K562 (cell line): ENCODE measurements around the gene TSC22D2. TPM values are rescaled to one million over a fixed set of nuclear protein-coding genes. Genes with fewer than 3 reads are reported as not detected.

Experiments used
- BRD9 ChIP-seq: fragments of 450-650 bp; IDR thresholded peaks from 2 replicates; pipeline ENCODE4 v1.6.1; 2018; ENCODE audit warnings: low read depth; ENCODE audit not compliant: partially characterized antibody
- GTF2E2 ChIP-seq: fragments of 200-800 bp; sonication (Bioruptor generic); IDR thresholded peaks from 2 replicates; pipeline ENCODE4 v1.6.1; 2016; ENCODE audit warnings: missing genetic modification characterization, missing compliant biosample characterization
- HMBOX1 ChIP-seq: sonication (generic); IDR thresholded peaks from 2 replicates; pipeline ENCODE4 v1.6.1; 2016
- ID3 ChIP-seq, 2 experiments: fragments of 250-450 bp in 1 of 2; fragments of 450-650 bp in 1 of 2; sonication (Bioruptor Pico) in 1 of 2; IDR thresholded peaks; 2 replicates each; pipeline versions ENCODE4 v1.6.1 to v1.8.0; 2016 to 2021; ENCODE audit warnings: mild to moderate bottlenecking in 2 of 2, moderate library complexity in 2 of 2, missing compliant biosample characterization in 1 of 2, missing genetic modification characterization in 1 of 2
- KHSRP ChIP-seq: fragments of 450-650 bp; IDR thresholded peaks from 2 replicates; pipeline ENCODE4 v1.6.1; 2017
- L3MBTL2 ChIP-seq: fragments of 450-650 bp; IDR thresholded peaks from 2 replicates; pipeline ENCODE4 v1.6.1; 2016; ENCODE audit warnings: mild to moderate bottlenecking, moderate library complexity
- LARP7 ChIP-seq: fragments of 450-650 bp; IDR thresholded peaks from 2 replicates; pipeline ENCODE4 v1.6.1; 2016
- MTA2 ChIP-seq: fragments of 450-650 bp; IDR thresholded peaks from 2 replicates; pipeline ENCODE4 v1.6.1; 2016; ENCODE audit warnings: low read depth
- NCOA4 ChIP-seq: fragments of 450-650 bp; IDR thresholded peaks from 2 replicates; pipeline ENCODE4 v1.6.1; 2018; ENCODE audit warnings: mild to moderate bottlenecking; ENCODE audit not compliant: partially characterized antibody
- POLR2AphosphoS5 ChIP-seq: IDR thresholded peaks from 2 replicates; pipeline ENCODE4 v1.6.1; 2011; ENCODE audit warnings: mild to moderate bottlenecking, low read depth, low read length, moderate library complexity; ENCODE audit not compliant: control insufficient read depth, insufficient read depth
- PURB ChIP-seq: sonication (generic); formaldehyde crosslinking; IDR thresholded peaks from 2 replicates; pipeline ENCODE4 v1.9.0; 2021; ENCODE audit warnings: low read depth, mild to moderate bottlenecking, missing genetic modification reagents
- SMARCA4 ChIP-seq: fragments of 450-650 bp; IDR thresholded peaks from 2 replicates; pipeline ENCODE4 v1.6.1; 2016
- TFAP4 ChIP-seq: sonication (generic); formaldehyde crosslinking; IDR thresholded peaks from 2 replicates; pipeline ENCODE4 v1.8.0; 2022; ENCODE audit warnings: missing genetic modification reagents, mild to moderate bottlenecking, moderate library complexity, borderline replicate concordance
- ZC3H11A ChIP-seq: IDR thresholded peaks from 2 replicates; pipeline ENCODE4 v1.6.1; 2012; ENCODE audit warnings: low read depth, low read length, improper control_type of control experiment
- ZNF175 ChIP-seq: fragments of 200-800 bp; sonication (Bioruptor generic); IDR thresholded peaks from 2 replicates; pipeline ENCODE4 v1.6.1; 2016; ENCODE audit warnings: low read depth, mild to moderate bottlenecking, missing genetic modification characterization, missing compliant biosample characterization
- ZNF24 ChIP-seq: fragments of 450-650 bp; IDR thresholded peaks from 2 replicates; pipeline ENCODE4 v1.6.1; 2016
- ZNF280B ChIP-seq: fragments of 250-450 bp; sonication (Bioruptor Pico); IDR thresholded peaks from 2 replicates; pipeline ENCODE4 v1.5.1; 2021; ENCODE audit warnings: mild to moderate bottlenecking
- ZNF830 ChIP-seq: fragments of 250-450 bp; sonication (Bioruptor Pico); IDR thresholded peaks from 2 replicates; pipeline ENCODE4 v1.5.0; 2021; ENCODE audit warnings: mild to moderate bottlenecking
- polyA plus RNA-seq, 8 experiments: library from polyadenylated mRNA; depleted of rRNA in 4 of 8; stranded (reverse) in 5 of 8; unstranded in 3 of 8; fragments of >200 nt; fragmentation: Nextera tagmentation in 2 of 8; fragmentation: Illumina TruSeq in 1 of 8; extraction: Ambion mirVana in 2 of 8; extraction: Trizol in 1 of 8; gene quantifications; 2 replicates each; pipeline versions ENCODE4 v1.2.1 to v1.2.3, GENCODE V29; 2011 to 2014; ENCODE audit warnings: inconsistent platforms in 1 of 8, missing spikeins in 1 of 8
- total RNA-seq, 7 experiments: library from RNA; depleted of rRNA in 6 of 7; stranded (reverse); fragments of >200 nt in 6 of 7; fragmentation: Illumina TruSeq in 2 of 7; extraction: Trizol in 2 of 7; gene quantifications; 2 replicates each; pipeline versions ENCODE4 v1.2.1 to v1.2.3, GENCODE V29; 2011 to 2021; ENCODE audit warnings: low replicate concordance in 1 of 7

The TSC22D2 gene
- total and polyA plus RNA-seq, 9 of the 15 experiments (the other 6 are each of a cell fraction or from before 2014, with no cell fraction given): 5.5 to 44.0 (median 19.3) TPM

- TF ChIP-seq ID3 (CRISPR knock-in tag; IDR thresholded peaks at IDR 0.05) (no peak), ID3 (tag; IDR thresholded peaks at IDR 0.05) (no peak), ZNF24 (no peak), ZNF175 (CRISPR knock-in tag) (no peak), GTF2E2 (tag) (no peak), ZC3H11A (no peak), LARP7 (no peak), NCOA4 (no peak), SMARCA4 (0 out of 2 replicates have a peak, but pooled peaks have one; percentile 35), ZNF280B (CRISPR knock-in tag) (no peak), HMBOX1 (no peak), ZNF830 (no peak), MTA2 (no peak), PURB (CRISPR knock-in tag) (no peak), KHSRP (no peak), BRD9 (peak; percentile 56), L3MBTL2 (no peak), POLR2AphosphoS5 (no peak), TFAP4 (CRISPR knock-in tag) (no peak)
Observed at GRCh38 chr3:150495149-150495548, 87.1 kb downstream of the TSC22D2 start (continued).
